Gastroesophageal sphincter (tissue), 3 donors: Measurements from ENCODE around the gene IER3.

Experiments used
- CTCF ChIP-seq, 4 experiments: fragments of 200-600 bp in 2 of 4; fragments of 450-650 bp in 2 of 4; sonication (generic) in 1 of 4; IDR thresholded peaks; one replicate each; pipeline ENCODE4 v1.5.1; 2017 to 2019; ENCODE audit warnings: antibody characterized with exemption in 4 of 4, mild to moderate bottlenecking in 2 of 4, moderate library complexity in 2 of 4
- EP300 ChIP-seq: sonication (generic); formaldehyde crosslinking; IDR thresholded peaks from one replicate; pipeline ENCODE4 v1.6.1; 2017; ENCODE audit warnings: antibody characterized with exemption, mild to moderate bottlenecking
- POLR2AphosphoS5 ChIP-seq: sonication (generic); formaldehyde crosslinking; IDR thresholded peaks from one replicate; pipeline ENCODE4 v1.6.1; 2017; ENCODE audit warnings: antibody characterized with exemption

- TF ChIP-seq CTCF (IDR thresholded peaks at IDR 0.05) (no peak), EP300 (no peak), POLR2AphosphoS5 (no peak)
Measured at GRCh38 chr6:30782425-30783014, 38.2 kb upstream of the IER3 start.
